ENCODE results near the gene CNKSR3.

The CNKSR3 gene

GRCh38 chr6:154353626-154354025 is 156.9 kb downstream of the CNKSR3 start:
- no peak for TF ChIP-seq CTCF (IDR thresholded peaks at IDR 0.05; ENCODE audit: low read depth, low read length)

GRCh38 chr6:154352898-154353585 is 157.4 kb downstream of the CNKSR3 start:
- no peak for TF ChIP-seq CTCF (IDR thresholded peaks at IDR 0.05; ENCODE audit: low read depth, low read length)
- no peak for DNase-seq (ENCODE audit: extremely low read depth, low read depth)

More at GRCh38 chr6:154353626-154354025, 156.9 kb downstream of the CNKSR3 start:
- no peak for DNase-seq (ENCODE audit: extremely low read depth, low read depth)

- no peak for DNase-seq (ENCODE audit: extremely low read depth, low read depth)
- TF ChIP-seq CTCF (IDR thresholded peaks at IDR 0.05; ENCODE audit: low read depth, low read length): no peak
Measured at GRCh38 chr6:154350293-154350692, 160.2 kb downstream of the CNKSR3 start.

GRCh38 chr6:154347981-154348380 is 162.5 kb downstream of the CNKSR3 start:
- DNase-seq (ENCODE audit: extremely low read depth, low read depth): no peak
- no peak for TF ChIP-seq CTCF (IDR thresholded peaks at IDR 0.05; ENCODE audit: low read depth, low read length)

GRCh38 chr6:154345811-154346210 is 164.7 kb downstream of the CNKSR3 start:
- DNase-seq (ENCODE audit: extremely low read depth, low read depth): no peak
- TF ChIP-seq CTCF (IDR thresholded peaks at IDR 0.05; ENCODE audit: low read depth, low read length): no peak

- DNase-seq (ENCODE audit: extremely low read depth, low read depth): no peak
- no peak; the same call in 1 of the 2 replicates for TF ChIP-seq CTCF (IDR thresholded peaks at IDR 0.05; ENCODE audit: low read depth, low read length)
Measured at GRCh38 chr6:154343473-154344308, 166.8 kb downstream of the CNKSR3 start.

GRCh38 chr6:154341871-154342270 is 168.6 kb downstream of the CNKSR3 start:
- DNase-seq (ENCODE audit: extremely low read depth, low read depth): no peak
- TF ChIP-seq CTCF (IDR thresholded peaks at IDR 0.05; ENCODE audit: low read depth, low read length): no peak
